Neutrophil (primary cell): ENCODE data around the gene FARP2.

Experiments used
- H3K27ac ChIP-seq: fragments of 200-600 bp; sonication (generic); 2 replicates; pipeline ENCODE4 v1.5.1; 2016; ENCODE audit warnings: mild to moderate bottlenecking, moderate library complexity
- H3K27me3 ChIP-seq: fragments of 200-600 bp; sonication (generic); 2 replicates; pipeline ENCODE4 v1.6.0; 2016; ENCODE audit warnings: mild to moderate bottlenecking
- H3K36me3 ChIP-seq: fragments of 200-600 bp; sonication (generic); 2 replicates; pipeline ENCODE4 v1.5.1; 2017
- H3K4me1 ChIP-seq, 2 experiments: fragments of 200-600 bp in 1 of 2; sonication (generic) in 1 of 2; 1 replicate in 1 of 2; 2 replicates in 1 of 2; pipeline versions ENCODE4 v1.5.1 to v1.6.1; 2013 to 2016; ENCODE audit warnings: low read depth in 1 of 2, low read length in 1 of 2, mild to moderate bottlenecking in 1 of 2, moderate library complexity in 1 of 2; ENCODE audit not compliant: control insufficient read depth in 1 of 2, insufficient read depth in 1 of 2
- H3K4me3 ChIP-seq, 2 experiments: fragments of 200-600 bp in 1 of 2; sonication (generic) in 1 of 2; 1 replicate in 1 of 2; 2 replicates in 1 of 2; pipeline ENCODE4 v1.5.1; 2013 to 2016; ENCODE audit warnings: low read depth in 1 of 2, low read length in 1 of 2, mild to moderate bottlenecking in 1 of 2, moderate library complexity in 1 of 2
- H3K9me3 ChIP-seq: fragments of 200-600 bp; sonication (generic); 2 replicates; pipeline ENCODE4 v1.5.1; 2016
- TF ChIP-seq, protein P1 (sequence below): fragments of 200-600 bp; sonication (generic); IDR thresholded peaks from 2 replicates; pipeline ENCODE4 v1.5.1; 2016; ENCODE audit warnings: antibody characterized with exemption

Gene FARP2

GRCh38 chr2:241532733-241533601 lies 176.9 kb downstream of the FARP2 start:
- TF ChIP-seq, protein P1, sequence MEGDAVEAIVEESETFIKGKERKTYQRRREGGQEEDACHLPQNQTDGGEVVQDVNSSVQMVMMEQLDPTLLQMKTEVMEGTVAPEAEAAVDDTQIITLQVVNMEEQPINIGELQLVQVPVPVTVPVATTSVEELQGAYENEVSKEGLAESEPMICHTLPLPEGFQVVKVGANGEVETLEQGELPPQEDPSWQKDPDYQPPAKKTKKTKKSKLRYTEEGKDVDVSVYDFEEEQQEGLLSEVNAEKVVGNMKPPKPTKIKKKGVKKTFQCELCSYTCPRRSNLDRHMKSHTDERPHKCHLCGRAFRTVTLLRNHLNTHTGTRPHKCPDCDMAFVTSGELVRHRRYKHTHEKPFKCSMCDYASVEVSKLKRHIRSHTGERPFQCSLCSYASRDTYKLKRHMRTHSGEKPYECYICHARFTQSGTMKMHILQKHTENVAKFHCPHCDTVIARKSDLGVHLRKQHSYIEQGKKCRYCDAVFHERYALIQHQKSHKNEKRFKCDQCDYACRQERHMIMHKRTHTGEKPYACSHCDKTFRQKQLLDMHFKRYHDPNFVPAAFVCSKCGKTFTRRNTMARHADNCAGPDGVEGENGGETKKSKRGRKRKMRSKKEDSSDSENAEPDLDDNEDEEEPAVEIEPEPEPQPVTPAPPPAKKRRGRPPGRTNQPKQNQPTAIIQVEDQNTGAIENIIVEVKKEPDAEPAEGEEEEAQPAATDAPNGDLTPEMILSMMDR: no peak
- no peaks in the 10 kb centered on the region for H3K36me3 ChIP-seq
- no peak overlapping the region for H3K27ac ChIP-seq
- no peaks in the 10 kb centered on the region for H3K9me3 ChIP-seq
- peaks cover 32% of the 10 kb centered on the region for H3K27me3 ChIP-seq
- H3K4me3 ChIP-seq: no peak overlapping the region
- H3K4me1 ChIP-seq: no peaks in the 10 kb centered on the region

- TF ChIP-seq, protein P1: no peak
- H3K9me3 ChIP-seq: no peaks in the 10 kb centered on the region
- H3K27me3 ChIP-seq: peaks cover 45% of the 10 kb centered on the region
- H3K36me3 ChIP-seq: no peaks in the 10 kb centered on the region
- no peak overlapping the region for H3K4me3 ChIP-seq
- H3K27ac ChIP-seq: no peak overlapping the region
- H3K4me1 ChIP-seq: no peaks in the 10 kb centered on the region
These were observed 178.2 kb downstream of the FARP2 start for GRCh38 chr2:241534293-241534692.

- peaks cover 51% of the 10 kb centered on the region for H3K27me3 ChIP-seq
- H3K36me3 ChIP-seq: no peaks in the 10 kb centered on the region
- TF ChIP-seq, protein P1: no peak
- no peaks in the 10 kb centered on the region for H3K4me1 ChIP-seq
- H3K9me3 ChIP-seq: no peaks in the 10 kb centered on the region
- no peak overlapping the region for H3K4me3 ChIP-seq
- no peak overlapping the region for H3K27ac ChIP-seq
These were observed 178.8 kb downstream of the FARP2 start for GRCh38 chr2:241534701-241535375.

DNA sequence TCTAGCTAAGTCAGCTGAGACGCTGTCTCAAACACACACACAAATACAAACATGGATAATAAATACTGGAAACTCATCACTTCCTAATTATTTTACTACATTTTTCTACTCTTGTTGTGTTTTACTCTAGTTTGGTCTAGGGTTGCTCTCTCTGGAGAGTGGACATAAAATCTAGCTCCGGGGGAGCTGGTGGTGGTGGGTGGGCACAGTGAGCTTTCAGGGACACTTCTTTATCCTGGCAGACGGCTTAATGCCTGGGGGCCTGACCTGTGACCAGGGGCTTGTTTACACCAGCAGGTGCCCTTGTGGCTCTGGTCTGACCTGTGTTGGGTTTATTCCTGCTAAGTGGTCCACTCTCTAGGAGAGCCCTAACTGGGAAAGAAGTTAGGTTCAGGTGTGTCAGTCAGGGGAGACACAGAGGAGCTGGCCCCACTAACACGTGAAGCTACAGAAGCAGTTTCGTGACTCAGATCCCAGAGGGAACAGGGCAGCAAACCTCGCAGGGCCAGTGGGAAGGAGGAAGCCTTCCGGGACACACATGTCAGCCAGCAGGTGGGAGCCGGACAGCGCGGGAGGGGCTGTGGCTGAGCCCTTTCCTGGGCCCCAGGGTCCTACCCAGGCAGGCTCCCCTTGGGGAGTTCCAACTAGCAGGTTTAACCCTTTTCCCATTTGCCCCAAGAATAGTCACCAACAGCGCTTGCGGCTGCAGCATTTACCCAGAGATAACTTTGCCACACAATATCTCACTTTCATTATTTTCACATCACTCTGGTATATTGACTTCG lies 180.0 kb downstream of the FARP2 start:
- Histone ChIP-seq H3K27ac (no peak overlapping the region), H3K9me3 (no peaks in the 10 kb centered on the region), H3K36me3 (no peaks in the 10 kb centered on the region), H3K4me3 (no peak overlapping the region), H3K4me1 (peaks cover 4 to 5% of the 10 kb centered on the region in 2 experiments), H3K27me3 (peaks cover 63% of the 10 kb centered on the region)
- TF ChIP-seq, protein P1: no peak

DNA sequence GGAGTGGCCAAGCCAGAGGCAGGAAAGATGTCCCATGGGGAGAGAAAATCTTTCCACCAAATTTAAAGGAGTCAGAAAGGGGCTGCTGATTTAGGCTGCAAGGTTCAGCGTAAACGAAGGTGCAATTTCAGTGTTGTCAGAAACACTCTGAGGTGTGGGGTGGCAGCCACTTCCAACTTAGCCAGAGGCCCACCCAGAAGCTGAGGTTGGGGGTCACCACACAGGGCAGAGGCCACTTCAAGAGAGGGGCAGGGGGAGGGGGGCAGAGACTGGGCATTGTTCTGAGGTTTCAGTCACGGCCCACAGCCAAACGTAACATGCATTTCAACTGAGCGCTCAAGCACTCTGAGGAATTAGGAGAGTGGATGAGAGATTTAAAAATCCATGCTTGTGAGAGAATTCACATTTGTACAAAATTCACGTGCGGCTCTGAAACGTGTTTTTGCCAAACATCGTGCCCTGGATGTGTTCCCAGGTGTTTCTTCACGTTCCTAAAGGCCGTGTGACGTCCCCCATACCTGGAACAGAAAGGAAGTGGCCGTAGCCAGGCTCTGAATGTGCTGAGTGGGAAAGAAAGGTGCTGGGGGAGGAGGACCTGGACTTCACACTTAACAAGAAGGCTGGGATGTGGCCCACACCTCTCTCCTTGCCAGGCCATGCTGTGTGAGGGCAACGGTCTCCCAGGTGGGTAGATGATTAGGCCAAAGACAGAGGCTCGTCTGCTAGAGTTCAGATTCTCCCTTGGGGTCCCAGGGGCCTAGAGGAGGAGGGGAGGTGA lies 182.9 kb downstream of the FARP2 start:
- Histone ChIP-seq H3K27me3 (peaks cover 90% of the 10 kb centered on the region), H3K9me3 (no peaks in the 10 kb centered on the region), H3K36me3 (no peaks in the 10 kb centered on the region), H3K4me3 (no peak overlapping the region), H3K27ac (no peak overlapping the region), H3K4me1 (peaks cover 4 to 5% of the 10 kb centered on the region in 2 experiments)
- TF ChIP-seq, protein P1: no peak
